GM21737 (cell line): Measurements from ENCODE around the gene SCRN2.

Experiments used
- ATAC-seq: cut with Tn5 transposase; IDR thresholded peaks from one replicate; pipeline ENCODE4 v1.9.1; 2021; ENCODE audit warnings: mild to moderate bottlenecking, moderate library complexity; ENCODE audit not compliant: unreplicated experiment

The SCRN2 gene

GRCh38 chr17:47822785-47823184, 18.3 kb downstream of the SCRN2 start:
- ATAC-seq, result no peak

- ATAC-seq, result peak; percentile 78
Observed at GRCh38 chr17:47821424-47822391, 19.4 kb downstream of the SCRN2 start, which contains the start of gene OSBPL7. TSS of gene OSBPL7 (minus strand) at chr17:47821794. CDS start at chr17:47820278, 1,516 bp downstream.

DNA sequence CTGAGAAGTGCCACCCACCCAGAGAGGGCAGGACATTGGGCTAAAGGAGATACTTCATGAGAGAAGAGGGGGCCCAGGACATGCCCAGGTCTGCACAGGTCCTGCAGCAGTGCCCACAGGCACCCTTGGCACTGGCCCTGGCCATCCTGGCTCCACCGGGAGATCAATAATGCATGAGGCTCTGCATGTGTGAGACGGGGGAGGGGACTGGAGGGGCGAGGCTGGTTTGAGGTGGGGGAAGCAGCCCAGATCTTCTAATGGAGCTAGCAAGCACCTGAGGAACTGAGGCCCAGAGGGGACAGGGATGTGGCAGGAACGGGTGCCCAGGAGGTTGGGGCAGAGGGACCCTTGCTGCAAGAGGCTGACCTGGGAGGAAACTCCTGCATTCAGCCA, 20.0 kb downstream of the SCRN2 start:
- ATAC-seq, result no peak

DNA sequence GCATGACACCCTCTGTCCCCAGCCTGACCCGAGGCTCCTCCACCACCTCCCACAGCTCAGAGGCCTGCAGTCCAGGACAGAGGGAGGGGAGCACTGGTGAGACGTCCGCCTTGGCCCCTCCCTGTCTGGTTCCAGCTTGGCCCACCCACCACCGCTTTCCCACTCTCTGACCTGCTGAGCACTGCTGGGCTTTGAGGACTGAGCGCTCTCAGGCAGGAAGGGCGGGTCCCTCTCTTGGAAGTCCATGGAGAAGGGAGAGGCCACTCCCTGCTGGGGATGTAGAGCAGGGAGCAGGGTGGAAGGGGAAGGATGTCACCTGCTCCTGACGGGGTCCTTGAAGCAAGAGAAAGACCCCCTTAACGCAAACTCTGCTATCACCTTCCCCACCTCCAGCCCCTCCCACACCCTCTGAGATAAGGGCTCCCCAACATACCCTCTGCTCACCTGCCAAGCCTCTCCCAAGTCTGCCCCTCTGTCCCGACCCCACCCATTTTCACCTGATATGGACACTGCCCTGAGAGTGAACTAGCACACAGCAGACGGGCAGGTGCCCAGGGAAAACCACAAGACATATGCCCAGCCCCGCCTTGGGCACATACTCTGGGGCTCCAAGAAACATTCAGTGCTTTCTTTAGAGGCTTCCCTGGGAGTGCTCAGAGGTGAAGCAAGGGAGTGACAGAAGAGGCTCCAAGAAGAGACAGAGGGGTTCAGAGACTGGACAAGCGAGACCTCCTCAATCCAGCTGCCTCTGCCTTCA, 20.9 kb downstream of the SCRN2 start:
- ATAC-seq, result no peak

GRCh38 chr17:47819475-47819874, 21.6 kb downstream of the SCRN2 start:
- ATAC-seq, result no peak

DNA sequence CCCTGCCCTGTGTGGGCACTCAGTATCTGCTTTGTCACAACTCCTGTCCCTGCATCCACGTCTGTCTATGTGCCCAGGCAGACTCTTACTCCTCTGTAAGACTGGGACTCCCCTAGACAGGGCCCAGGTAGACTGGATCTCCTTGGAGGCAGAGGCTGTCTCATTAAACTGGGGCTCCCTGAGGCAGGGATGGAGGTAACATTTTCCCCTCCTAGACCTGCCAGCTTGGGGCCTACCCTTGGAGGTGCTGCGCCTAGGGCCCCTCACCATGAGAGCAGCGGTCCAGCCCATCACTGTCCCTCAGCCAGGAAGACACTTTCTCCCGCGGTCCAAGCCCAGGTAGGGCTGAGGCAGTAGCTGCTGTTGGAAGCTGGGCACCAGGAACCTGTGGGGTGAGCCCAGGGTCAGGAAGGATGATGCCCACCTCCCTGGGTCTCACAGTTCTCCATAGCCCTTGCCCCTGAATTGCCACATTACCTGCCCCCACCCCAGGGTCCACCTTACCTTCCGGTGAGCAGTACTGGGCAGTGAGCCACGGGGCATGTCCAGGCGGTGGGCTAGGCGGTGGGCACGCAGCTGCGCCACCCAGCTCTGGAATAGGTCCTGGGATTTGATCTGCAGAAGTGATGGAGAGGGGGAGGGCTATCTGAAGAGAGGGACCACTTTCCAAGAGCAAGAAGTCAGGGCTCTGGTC, 22.9 kb downstream of the SCRN2 start:
- no peak for ATAC-seq

GRCh38 chr17:47816947-47817346, 24.1 kb downstream of the SCRN2 start:
- ATAC-seq, result no peak

DNA sequence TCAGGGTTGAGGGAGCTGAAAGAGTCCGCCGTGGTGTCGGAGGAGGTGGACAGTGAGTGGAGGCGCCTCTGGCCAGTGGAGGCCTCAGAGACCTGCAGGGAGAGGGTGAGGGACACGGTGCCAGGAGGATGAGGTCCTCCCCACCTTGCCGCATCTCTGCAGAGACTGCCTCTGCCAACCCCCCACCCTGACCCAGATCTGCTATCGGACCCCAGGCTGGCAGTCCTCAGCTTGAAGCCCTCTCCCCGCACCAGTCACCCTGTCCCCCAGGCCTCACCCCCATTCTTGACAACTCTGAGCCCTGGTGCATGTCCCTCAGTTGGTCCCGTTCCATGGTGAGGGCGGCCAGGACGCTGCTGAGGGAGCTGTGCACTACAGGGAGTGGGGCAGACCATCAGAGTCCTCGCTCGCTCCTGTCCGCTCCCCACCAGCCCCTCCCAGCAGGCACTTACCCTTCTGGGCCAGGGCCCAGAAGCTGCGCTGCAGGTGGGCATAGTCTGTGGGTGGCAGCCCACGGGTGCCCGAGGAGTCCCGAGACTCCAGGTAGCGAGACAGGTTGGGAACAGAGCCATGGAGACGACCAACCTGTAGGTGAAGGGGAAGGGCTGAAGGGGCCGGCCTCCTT, 24.9 kb downstream of the SCRN2 start:
- no peak for ATAC-seq

DNA sequence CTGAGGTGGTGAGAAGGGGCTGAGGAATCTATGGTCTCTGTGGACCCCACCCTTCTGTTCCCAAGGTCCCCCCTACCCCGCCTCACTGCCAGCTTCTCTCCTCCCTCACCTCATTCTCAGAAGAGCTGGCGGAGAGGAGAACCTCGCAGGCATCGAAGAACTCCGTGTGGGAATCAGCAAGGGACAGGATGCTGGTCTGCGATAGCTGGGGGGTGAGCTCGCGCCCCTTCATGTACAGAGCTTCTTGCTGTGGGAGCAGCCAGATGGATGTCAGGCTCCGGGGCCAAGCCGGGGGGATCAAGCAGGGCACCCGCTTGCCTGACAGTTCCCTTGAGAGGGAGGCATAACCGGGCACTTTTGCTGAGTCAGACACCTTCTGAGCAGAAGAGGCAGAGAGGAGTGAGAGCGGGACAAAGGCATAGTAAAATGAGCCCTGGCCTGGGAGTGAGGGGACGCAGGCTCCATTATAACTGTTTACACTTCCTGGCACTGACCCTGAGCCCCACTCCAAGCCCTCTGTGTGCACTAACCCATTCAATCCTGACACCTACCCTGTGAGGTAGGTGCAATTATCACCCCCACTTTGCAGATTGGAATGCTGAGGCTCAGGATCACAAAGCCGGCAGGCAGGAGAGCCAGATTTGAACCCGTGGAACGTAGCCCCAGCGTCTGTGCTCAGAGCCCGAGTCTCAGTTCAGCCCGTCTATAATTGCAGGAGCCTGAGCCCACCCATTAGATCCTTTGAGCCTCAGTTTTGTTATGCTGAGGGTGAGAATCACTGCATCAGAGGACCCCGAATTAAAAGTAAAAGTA, 25.8 kb downstream of the SCRN2 start:
- no peak for ATAC-seq

GRCh38 chr17:47813512-47814031, 27.5 kb downstream of the SCRN2 start:
- ATAC-seq, result no peak

DNA sequence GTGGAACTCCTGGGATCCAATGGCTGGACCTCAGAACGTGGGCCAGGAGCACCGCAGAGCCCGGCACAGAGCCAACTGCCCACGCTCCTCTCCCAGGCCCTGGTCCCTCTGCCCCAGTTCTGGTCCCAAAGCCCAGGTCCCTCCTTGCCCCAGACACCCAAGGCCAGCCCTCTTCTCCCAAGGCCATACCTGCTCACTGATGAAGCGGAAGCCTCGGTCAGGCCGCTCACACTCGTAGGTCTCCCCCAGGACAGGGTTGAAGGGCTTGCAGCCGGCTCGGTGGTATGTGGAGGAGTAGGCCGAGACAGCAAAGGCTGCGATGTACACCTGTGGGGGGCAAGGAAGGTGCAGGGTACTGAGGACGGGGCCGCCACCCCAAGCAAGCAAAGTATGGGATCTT, 28.0 kb downstream of the SCRN2 start:
- ATAC-seq, result no peak

DNA sequence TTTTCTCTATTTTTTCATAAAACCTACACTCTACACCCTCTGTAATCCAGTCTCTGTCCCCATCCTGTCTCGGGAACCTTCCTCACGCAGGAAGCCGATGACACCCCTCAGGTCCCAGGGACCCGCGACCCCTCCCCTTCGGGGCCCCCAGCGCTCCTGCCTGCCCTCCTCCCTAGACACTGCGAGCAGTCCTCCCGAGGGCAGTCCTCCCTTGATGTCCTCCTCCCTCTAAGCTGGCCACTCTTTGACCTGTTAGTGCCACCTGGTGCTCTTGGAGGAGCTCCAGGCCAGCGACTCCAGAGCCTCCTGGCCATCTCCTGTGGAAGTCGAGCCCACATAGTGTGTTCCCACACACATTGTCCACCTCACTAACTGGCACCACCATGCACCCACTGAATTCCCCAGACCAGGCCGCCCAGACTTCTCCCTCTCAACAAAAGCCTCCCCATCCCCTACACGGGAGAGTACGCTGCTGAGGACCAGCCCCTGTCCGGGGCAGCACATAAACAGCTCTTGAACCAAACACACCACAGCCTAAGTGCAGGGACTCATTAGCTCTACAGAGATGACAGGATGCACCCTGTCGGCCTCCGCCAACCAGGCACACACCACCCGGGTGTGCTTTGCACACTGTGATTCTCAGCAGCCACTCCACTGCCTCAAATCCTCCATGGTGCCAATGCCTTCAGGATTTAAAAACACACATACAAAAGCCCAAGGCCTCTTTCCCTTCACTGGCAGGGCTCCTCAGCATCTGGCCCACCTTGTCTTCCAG, 28.7 kb downstream of the SCRN2 start:
- no peak for ATAC-seq

- ATAC-seq, result no peak
Observed at GRCh38 chr17:47811709-47812108, 29.4 kb downstream of the SCRN2 start.

DNA sequence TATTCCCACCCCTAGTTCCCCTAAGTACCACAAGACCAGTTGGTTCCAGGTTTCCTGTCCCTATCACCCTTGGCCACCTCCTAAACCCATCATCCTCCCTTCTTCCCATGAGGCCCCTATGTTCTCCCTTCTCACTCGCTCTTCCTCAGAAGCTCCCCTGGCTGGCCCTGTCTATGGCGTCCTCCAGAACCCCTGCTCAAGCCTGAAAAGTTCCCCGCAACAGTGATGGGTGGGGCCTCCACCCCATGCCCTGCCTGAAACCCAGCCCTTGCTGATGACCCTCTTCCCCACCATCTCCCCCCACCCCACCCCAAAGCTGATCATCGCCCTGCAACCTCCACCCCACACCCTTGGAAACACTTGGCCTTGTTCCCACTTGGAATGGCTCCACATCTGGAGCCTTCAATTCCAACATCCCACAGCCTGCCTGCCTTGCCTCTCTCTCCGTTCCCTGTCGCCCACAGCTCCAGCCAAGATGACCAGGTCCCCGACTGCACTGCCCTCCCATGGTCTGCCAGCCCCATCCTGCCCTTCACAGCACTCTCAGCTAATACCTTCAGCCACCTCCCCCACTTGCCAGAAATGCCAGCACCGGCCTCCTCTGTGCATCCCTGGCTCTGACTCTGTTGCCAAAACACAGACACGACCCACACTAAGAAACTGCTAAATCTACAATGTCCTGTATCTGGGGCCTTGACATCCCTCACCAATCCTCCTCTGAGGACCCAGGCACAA, 30.0 kb downstream of the SCRN2 start:
- ATAC-seq, result no peak

DNA sequence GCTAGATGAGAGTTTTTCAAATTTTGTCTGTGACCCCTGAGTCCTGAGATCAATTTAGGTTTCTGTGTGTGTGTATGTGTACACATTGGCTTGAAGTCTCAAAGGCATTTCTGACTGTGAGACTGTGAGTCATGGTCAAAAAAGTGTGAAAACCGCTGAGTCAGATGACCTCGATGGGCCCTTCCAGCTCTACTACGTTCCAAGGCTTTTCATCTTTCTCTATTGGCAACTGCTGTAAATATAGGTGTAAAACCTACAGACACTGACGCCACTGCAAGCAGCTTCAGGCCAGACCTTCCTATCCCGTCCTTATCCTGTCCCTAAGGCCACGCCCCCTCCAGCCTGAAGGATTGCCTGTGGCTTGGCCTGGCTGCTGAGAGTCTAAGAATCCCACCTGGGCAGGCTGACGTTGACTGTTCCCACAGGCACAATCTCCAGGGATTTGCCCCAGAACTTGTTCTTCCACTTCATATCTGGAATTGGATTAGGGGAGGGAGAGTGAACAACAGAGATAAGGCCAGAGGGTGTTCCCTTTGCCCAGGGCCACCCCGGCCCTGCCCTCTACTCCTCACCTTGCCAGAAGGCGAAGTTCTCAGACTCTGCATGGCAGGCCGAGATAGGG, 30.8 kb downstream of the SCRN2 start:
- ATAC-seq, result no peak

DNA sequence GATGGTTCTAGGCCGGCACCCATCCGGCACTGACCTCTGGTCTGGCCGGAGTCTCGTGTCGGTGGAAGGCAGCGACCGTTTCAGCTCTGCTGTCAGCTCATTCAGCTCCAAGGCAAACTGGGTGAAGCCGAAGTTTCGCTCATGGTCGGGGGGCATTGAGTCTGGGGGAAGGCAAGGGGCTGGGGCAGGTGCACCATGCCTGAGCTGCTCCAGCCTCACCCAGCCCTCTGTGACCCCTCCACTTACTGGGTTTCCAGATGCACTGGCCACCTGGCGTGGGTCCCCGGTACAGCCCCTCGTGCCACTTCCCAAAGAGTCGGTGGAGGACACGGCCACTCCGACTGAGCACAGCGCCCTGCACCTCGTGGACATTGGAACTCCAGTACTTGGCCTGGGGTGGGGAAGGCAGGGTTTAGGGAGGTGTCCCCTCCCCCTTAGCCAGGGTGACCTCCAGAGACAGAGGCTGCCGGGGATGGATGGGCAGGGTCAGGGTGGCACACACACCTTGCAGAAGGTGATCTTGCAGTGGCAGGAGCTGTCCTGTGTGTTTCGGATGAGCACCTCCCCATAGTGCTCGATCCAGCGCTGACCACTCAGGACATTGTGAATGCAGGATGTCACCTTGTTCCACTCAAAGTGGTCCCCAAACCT, 32.1 kb downstream of the SCRN2 start:
- ATAC-seq, result no peak

DNA sequence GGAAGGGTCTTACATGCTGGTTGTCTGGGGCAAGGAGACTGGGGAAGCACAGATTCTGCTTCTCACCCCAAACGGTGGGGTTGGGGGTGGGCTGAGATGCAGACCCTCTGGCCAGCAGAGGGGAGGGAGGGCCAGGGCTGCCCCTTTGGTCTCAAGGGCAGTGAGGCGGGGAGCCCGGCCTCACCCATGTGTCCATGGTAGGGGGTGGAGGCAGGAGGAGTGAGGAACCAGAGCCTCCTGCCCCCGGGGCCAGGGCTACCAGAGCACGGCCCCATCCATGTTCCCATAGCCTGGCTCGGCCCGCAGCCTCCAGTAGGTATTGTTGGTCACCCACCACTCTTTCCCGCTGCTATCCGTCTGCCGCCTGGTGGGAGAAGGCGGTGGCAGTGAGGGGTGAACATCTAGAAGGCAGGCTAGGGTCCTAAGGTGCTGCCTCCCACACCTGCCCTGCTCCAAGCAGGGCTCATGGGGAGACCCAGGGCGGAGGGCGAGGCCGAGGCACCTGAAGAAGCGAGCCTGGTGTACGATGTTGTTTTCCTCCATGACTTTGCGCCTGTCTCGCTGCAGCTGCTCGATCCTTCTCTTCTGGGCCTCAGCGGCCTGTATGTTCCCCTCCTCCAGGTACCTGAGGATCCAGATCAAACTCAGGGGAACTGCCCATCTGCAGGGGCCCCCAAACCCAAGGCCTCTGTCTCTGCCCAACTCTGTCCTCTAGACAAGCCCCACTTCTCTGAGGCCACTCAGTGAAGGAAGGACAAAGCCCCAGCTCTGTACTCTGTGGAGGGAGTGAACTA, 32.8 kb downstream of the SCRN2 start:
- ATAC-seq, result no peak
